CD4-positive, alpha-beta T cell treated with Interleukin-17A for 1 hour (primary cell): ENCODE measurements around the gene DBP.

ENCODE experiments used
- DNase-seq: peaks from one replicate; pipeline ENCODE4 v3.0.0-alpha.2; 2020

The DBP gene

DNA sequence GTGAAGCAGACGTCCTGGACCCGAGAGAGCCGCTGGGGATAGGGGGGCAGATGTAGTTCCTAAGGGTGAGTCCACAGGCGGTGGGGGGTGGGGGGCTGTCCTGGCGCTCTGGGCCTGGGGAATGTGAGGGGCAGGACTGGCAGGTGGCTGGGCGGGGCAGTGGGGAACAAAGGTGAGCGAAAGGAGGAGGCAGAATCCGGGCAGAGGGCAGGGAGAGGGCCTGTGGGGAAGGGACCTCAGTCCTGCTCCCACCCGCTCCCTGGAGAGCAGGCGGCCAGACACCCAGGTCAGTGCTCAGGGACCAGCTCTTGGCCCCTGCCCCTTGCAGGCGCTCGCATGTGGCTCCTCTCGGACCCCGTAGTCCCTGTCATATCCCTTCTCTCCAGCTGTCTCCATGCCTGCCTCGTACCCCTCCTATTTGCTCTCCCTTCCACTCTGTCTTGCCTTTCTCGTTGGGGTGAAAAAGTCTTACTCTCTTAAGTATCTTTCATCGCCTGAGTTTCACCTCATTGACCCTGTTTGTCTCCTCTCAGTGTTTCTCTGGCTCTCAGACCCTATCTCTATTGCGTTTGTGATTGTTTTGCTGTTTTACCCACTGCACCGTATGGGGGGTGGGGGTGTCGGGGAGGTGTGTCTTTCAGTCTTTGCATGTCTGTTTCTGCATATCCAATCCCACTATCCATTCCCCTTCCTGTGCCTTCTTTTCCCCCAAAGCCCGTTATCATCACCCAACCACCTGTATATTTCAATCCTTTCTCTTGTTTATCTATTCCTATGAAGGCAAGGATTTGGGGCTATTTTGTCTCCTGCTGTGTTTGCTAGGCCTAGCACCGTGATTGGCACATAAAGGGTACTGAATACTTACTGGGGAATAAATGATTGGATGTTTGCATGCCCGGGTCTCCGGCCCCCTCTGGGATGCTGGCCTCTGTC is 12.1 kb downstream of the DBP start:
- no peak for DNase-seq

DNA sequence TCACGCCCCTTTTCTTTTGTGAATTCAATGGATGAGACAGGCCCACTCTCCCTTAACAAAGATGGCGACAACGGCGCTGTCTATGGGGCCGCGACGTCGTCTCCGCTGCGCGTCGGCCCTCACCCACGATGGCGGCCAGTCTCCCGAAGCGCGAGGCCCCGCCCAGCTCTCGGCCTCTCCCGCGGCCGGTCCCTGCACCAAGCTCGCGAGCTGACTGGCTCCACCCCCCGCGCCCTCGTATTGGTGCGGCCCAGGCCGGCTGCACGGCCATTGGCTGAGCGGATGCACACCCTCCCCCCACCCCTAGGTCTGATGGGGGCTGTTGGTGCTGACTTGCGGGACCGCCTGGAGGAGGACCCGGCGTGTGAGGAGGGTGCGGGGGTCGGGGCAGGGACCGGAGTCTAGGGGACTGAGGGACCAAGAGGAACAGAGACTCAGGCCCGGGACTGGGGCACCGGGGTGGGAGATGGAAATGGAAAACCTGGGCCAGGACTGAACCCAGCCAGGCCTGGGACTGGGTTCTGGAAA is 13.0 kb downstream of the DBP start:
- peak; percentile 97 for DNase-seq

DNA sequence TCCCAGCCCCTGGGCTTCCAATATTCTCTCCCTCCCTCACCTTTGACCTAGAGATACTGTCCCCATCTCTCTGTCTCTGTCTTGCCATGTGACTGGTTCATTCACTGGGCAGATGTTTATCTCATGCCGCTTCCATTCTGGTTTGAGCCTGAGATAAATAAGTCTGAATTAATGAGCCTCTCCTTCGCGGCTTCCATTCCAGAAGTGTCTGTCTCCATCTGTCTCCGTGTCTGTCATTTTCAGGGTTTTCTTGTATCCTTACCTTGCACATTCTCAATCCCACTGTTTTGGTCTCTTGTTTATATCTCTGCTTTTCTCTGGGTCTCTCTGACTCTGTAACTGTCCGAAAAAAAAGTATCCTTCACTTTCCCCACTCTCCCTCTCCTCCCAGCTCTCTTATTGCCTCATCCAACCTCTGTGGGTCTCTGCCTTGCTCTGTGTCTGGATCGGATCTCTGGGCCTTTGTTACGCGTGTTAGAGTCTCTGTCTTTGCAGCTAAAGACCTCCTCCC is 13.6 kb downstream of the DBP start:
- no peak for DNase-seq

DNA sequence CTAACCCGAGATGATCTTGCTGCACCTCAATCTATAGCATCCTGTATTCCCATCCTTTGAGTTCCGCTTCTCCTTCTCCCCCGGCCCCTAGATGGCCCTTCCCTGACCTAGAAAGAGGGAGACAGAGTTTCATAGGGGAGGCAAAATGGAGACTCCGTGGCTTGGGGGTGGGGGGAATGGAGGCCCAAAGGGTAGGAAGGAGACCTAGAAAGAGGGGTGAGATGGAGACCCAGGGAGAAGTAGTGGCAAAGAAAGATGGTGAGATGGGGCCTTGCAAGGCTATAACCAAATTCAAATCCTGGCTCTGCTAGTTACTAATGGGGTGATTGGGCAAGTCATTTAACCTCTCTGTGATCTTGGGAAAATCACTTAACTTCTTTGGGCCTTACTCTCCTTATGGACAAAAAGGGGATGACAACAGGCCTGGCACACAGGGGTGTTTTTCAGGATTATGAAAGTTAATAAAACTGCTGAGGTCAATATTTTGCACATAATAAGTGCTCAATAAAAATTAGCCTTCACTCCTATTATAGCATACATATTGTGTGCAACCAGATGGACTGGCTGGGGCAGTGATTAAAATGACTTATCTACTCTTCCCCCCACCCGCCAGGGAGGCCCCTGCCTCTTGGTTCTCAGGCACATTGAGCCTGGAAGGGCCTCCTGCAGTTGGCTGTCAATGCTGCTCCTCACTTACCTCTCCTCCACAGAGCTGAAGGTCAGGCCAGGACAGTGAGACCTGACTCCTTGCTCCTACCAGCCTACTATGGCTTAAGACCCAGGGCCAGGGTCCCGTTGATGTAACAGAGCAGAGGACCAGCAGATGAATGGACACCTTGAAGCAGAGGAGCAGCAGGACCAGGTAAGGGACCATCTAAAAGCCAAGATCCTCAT is 17.2 kb downstream of the DBP start:
- no peak for DNase-seq

DNA sequence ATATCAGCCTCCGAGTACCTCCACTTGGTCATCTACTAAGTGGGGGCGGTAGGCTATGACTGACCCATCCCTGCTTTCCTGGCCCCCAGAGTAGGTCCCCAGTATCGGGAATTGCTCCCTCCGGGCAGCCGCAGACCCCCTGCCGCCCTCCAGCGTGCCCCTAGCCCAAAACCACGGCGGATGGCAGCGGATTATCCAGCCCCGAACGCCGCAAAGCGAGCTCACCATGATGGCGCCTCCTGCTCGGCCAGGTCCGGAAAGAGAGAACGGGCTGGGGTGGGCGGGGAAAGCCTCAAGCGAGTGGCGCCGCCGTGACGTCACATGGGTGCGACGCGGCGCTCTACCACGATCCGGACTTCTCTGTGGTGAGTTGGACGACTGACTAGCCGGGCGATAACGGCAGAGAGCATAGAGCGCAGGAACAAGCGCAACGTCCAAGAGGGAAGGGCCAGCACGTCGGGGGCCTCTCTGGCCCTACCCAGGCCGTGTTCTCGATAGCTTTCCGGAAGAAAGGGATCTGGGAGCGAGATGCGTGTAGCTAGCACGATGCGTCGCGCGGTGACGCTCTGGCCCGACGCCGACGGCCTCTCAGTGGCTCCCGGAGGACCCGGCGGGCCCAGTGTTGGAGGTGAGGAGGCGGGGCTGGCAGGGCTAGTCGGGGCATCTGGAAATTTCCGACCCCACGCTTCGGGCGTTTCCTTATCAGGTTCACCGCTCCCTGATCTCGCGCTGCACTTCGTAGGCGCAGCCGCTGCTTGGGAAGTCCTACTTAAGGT is 18.1 kb downstream of the DBP start, which contains the start of the genes RPL18 and SPHK2:
RPL18 (minus strand) TSS at position 263 of the 776 bp plus-strand sequence; CDS start at position 228, 35 bp downstream.
SPHK2 (plus strand) TSS at position 591 of the 776 bp plus-strand sequence. CDS start 1,009 bp downstream, outside the sequence.
- peak; percentile 98 for DNase-seq

DNA sequence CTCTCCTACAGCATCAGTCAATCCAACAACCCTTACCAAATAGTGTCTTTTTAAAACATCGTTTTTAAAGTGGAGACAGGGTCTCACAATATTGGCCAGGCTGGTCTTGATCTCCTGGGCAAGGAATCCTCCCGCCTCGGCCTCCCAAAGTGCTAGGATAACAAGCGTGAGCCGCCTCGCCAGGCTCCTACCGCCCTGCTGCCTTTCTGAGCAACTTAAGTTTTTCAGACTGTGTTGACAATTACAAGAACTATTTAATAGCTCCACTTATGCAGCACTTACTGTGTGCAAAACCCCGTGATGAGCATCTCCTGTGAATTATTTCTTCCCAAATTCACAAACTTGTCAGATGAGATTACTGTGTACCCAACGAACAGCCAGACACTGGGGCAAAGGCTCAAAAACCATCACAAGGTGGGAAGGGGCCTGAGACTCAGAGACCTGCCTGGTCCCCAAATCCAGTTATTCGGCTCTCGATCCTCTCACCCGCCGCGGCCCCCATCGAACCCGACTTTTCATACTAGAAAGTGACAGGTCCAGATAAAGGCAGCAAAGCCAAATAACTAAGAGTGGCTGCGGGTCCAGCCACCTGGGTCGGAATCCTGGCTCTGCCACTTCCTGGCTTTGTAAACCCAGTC is 18.8 kb downstream of the DBP start:
- DNase-seq: no peak

DNA sequence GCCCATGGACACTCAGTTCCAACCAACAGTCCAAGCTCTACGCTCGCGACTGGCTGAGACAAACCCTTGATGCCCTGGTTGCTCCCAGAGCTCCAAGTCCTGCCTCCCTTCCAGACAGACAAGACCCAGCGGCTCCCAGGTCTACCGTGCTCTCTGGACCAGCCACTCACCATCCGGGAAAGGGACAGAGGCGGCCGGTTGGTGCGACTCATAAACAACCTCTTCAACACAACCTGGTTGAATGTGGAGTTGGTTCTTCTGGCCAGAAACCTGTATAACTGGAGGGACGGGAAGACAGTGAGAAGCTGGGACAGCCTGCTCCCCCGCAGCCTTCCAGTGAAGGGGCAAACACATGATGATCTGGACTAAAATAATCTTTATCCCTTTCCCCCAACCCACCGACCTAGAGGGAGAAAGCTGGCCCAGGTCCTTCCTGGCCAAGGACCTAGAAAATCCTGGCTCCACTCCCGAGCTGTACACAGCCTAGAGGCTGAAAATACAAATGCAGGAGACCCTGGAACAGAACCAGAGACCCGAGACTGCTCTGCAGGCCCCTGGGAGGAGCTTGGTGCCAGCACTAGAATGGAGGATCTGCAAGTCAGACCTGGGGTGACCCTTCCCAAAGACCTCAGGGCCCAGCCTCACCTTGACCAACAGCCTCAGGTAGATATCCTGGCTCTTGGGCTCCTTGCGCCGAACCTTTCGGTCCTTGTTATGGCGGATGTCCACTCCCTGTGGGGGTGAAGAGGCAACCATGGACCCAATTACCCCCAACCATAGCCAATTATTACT is 19.8 kb downstream of the DBP start:
- DNase-seq: no peak

DNA sequence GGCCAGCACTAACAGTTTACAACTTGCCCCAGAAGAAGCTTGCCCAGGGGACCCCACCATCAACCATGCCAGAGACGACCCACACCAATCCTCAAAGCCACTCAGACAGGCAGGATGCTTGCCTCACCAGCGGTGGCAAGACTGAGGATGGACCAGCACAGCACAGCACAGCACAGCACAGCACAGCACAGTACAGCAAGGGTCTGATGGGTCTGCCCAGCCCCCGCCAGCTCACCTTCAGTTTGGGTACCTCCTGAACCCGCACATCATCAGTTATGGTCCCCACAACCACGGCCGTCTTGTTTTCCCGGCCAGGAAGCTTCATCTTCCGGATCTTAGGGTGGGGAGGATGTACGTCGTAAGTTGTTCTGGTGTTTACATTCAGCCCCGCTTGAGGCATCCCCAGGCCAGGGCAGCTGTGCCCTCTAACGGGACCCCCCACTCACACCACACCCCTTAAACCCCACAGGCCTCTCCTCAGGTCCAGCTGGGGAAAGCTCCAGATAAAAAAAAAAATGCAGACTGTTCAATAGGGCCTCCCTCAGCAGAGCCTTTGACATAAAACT is 20.6 kb downstream of the DBP start:
- no peak for DNase-seq

DNA sequence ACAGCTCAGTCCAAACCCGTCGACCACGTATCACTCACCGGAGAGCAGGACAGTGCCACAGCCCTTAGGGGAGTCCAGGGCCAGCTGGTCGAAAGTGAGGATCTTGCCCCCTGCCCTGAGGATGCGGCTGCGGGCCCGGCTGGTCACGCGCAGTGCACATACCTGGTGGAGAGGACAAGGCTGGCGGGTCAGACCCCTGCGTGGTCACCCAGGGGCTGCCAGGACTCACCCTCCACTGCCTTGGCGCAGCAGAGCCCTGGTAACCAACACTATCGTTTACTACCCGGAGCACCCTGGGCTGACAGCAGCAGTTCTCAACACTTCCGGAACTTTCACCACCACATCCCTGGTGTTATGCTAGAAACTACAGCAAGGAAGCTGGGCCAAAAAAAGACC is 21.1 kb downstream of the DBP start:
- no peak for DNase-seq

DNA sequence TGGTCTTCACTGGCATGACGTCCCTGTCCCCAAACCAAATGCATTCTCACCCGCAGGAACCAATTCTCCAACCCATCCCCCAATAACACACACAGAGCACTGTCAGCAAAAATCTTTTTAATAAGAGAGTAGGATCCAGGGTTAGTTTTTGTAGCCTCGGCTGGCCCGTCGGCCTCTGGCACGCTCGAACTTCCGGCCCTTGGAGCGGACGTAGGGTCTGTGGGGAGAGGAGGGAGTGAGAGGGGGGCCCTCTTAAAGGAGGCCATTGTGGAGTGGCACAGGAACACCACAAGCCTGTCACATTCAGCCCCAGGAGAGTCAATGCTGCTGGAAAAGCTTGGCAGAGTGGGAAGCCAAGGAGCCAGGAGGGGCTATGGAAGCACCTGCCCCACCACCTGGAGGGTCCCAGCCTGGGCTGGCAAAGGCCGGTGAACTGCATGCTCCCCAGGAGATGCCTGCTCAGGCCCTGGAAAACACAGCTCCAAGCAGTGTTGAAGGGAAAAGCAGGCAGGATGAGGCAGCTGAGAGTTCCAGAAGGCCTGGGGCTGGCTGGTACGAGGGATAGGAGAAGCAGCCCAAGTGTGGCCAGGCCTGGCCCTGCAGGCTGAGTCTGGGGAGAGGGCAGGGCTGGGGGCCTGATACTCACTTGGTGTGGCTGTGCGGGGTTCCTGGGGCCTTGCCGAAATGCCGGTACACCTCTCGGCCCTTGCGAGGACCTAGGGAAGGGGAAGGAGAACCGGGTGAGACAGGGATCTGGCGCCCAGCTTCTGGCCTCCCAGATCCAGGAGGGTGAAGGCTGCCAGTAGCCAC is 21.7 kb downstream of the DBP start:
- no peak for DNase-seq

DNA sequence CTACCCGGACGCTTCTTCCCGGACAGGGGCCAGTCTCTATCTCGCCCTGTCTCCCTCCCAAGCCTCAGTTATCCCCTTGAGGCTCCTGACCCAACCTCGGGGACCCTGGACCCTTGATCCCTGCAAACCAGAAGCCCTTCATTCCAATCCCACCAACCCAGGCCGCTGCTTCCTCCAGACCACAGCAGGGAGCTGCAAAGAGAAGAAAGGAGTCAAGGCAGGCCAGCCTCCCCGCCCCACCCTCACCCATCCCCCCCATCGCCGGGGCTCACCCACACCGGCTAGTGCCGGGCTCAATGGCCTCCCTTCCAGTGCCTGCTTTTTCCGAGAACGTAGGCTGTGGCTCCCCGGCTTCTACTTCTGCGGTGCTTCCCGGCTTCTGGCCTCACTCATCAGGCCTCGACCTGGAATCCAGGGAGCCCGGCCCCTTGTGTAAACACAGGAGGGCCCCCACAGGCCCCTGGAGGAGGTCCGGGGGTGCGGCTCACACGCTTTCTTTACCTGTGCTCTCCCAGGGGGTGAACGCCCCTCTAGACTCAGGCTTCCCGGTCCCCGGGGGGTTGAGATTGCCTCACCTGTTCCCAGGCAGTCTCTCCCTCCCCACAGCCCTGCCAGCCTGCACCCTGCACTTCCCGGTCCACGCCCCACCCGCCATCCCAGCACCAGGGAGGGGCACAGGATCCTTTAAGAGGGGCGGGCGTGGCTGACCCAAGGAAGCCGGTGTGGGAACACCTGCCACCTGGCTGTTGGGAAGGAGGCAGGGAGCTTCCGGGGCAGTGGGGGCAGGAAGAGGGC is 22.5 kb downstream of the DBP start, which contains the start of gene FAM83E:
FAM83E (minus strand) TSS at position 641 of the 795 bp plus-strand sequence. CDS start 1,704 bp downstream, outside the sequence.
- DNase-seq: no peak

DNA sequence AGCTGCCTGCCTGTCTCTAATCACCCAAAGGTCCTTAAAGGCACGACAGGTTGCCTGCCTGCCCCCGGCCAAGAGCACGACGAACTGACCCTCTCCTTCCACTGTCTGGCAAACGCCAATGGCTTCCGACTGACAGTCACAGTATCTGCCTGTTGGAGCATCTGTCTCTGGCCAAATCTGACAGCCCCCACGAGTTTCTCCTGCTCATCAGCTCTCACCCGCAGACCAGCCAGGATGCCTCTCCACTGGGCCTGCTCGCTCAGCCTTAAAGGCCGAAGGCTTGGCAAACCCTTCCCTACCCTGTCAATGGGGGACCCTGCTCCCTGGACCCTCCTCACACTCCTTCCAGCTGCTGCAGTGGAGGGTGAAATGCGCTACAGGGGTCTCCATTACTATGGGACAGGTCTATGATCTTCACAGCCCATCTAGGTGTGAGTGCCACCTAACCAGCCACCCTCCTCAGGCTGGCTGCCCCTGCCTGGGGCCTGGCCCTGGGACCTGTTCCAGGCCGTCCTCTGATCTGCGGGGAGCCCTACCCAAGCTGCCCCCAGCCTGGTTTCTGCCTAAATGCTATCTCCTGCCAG is 23.2 kb downstream of the DBP start:
- DNase-seq: no peak

DNA sequence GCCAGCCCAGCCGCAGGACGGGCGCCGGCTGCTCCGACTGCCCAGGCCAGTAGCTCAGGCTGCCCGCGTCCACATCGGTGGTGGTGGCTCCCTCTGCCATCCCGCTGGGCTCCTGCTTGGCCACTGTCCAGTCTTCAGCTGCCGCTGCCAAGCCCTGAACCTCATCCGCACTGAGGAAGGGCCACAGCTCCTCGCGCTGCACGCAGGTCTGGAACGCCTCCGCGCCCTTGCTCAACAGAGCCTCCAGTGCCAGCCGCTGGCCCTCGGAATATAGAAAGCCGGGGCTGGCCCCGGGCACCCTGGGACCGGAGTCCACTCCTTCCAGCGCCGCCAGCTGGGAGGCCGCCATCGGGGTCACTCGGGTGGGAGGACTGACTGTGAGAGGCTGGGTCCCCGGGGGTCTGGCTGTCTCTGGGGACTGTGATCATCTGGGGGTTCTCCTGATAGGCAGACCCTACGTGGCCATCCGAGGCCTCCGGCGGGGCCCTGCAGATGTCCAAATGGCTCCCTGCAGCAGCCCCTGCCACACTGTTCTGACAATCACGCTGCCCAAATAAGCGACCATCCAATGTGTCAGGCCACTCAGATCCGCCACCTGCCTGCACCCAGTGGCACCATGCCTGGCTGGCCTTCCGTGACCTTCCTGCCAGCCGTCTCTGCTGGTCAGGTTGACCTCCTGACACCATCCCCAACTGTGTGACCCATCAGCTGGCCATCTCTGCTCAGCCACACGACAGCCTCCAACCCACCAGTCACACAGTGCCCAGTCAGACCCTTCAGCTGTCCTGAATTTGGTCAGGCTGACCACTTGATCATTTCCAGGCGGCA is 23.9 kb downstream of the DBP start:
- no peak for DNase-seq

DNA sequence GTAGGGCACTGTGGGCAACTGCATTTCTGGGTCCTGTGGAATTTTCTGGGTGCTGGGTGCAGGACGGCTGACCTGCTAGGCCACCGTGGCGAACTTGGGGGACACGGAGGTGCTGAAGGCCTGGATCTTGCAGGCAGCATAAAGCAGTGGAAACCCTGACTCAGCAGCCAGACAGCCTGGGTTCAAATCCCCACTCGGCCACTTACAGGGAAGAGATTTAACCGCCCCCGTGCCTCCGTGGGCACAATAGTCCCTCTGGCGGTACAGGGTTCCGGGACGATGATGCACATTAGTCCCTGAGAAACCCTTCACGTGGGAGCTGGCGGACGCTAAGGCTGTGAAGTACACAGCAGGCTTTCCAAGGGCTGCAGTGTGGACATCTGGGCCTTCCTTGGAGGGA is 25.3 kb downstream of the DBP start:
- DNase-seq: no peak

DNA sequence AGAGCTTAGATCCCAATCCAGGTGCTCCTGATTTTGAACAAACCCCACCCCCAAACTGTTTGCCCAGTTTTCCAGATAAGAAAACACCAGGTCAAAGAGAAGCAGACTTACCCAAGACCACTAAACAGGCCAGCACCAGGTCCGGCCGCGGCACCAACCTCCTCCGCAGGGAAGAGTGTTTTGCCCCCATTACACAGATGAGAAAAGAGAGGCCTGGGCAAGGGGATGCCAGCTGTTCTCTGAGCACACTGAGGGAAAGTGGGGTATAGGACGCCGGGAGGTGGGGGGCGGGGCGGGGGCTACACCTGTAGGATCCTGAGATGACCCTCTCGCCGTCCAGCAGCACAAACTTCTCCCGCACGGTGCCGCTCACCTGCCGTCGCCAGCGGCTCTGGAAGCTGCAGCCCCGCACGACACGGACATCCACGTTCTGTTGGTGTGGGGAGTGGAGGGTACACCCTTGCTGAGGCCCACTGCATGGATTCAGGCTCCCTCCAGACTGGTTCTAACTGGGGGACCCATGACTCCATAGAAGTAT is 27.5 kb downstream of the DBP start:
- DNase-seq: no peak

DNA sequence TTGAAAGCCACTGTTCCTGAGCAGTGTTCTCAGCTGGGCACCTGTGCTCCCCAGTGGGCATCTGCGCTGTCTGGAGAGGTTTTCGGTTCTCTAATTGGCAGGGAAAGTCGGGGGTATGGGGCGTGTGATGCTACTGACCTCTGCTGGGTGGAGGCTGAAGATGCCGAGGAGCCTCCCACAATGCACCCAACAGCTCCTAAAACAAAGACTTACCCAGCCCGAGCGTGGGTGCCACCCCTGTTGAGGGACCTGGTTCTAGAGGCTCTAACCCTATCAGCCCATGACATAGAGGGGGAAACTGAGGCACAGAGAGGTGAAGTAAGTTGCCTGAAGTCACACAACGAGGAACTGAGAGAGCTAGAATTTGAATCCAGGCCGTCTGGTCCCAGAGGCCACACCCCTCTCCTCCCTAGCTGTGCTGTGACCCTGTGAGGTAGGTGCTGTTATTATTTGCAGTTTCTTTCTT is 28.3 kb downstream of the DBP start:
- peak; percentile 75 for DNase-seq

DNA sequence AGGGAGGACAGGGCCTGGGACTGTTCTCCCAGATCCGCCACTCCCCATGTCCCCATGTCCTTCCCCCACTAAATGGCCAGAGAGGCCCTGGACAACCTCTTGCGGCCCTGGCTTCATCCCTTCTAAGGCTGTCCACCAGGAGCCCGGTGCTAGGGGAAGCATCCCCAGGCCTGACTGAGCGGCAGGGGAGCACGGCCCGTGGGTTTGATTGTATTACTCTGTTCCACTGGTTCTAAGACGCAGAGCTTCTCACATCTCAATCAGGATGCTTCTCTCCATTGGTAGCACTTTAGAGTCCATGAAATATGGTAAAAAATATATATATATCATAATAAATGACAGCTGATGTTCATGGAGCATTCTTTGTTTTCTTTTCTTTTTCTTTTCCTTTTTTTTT is 29.8 kb downstream of the DBP start:
- DNase-seq: no peak
